H9 (cell line): ENCODE results near the gene ARHGAP26. TPM values are rescaled to one million over a fixed set of nuclear protein-coding genes. Genes with fewer than 3 reads are reported as not detected.

Source experiments
- DNase-seq: peaks from one replicate; pipeline ENCODE4 v3.0.0-alpha.2; 2017
- H2AFZ ChIP-seq: one replicate; pipeline ENCODE4 v1.6.1; 2013; ENCODE audit warnings: mild to moderate bottlenecking, low read length, control low read depth, moderate library complexity
- H2AK5ac ChIP-seq: 2 replicates; pipeline ENCODE4 v1.6.1; 2013; ENCODE audit warnings: low read length, control low read depth, mixed read lengths; ENCODE audit not compliant: insufficient read length
- H2BK120ac ChIP-seq: one replicate; pipeline ENCODE4 v1.6.1; 2013; ENCODE audit warnings: low read depth, mild to moderate bottlenecking, low read length, control low read depth, inconsistent platforms; ENCODE audit not compliant: poor library complexity, severe bottlenecking
- H2BK12ac ChIP-seq: 2 replicates; pipeline ENCODE4 v1.6.1; 2013; ENCODE audit warnings: low read length, control low read depth, mixed read lengths, low read depth; ENCODE audit not compliant: insufficient read length
- H2BK15ac ChIP-seq: 2 replicates; pipeline ENCODE4 v1.6.1; 2013; ENCODE audit warnings: low read depth, low read length, control low read depth
- H2BK20ac ChIP-seq: one replicate; pipeline ENCODE4 v1.6.1; 2013; ENCODE audit warnings: low read depth, mild to moderate bottlenecking, low read length, control low read depth, inconsistent platforms; ENCODE audit not compliant: poor library complexity, severe bottlenecking
- H2BK5ac ChIP-seq: 2 replicates; pipeline ENCODE4 v1.6.1; 2013; ENCODE audit warnings: low read length, control low read depth, mixed read lengths; ENCODE audit not compliant: insufficient read length
- H3K14ac ChIP-seq: 2 replicates; pipeline ENCODE4 v1.6.1; 2013; ENCODE audit warnings: low read length, control low read depth; ENCODE audit not compliant: insufficient read depth
- H3K18ac ChIP-seq: 2 replicates; pipeline ENCODE4 v1.6.1; 2013; ENCODE audit warnings: low read depth, mild to moderate bottlenecking, mixed read lengths, low read length, control low read depth; ENCODE audit not compliant: insufficient read length
- H3K23ac ChIP-seq: 2 replicates; pipeline ENCODE4 v1.6.1; 2013; ENCODE audit warnings: low read length, control low read depth, mixed read lengths, low read depth; ENCODE audit not compliant: insufficient read length
- H3K23me2 ChIP-seq: 2 replicates; pipeline ENCODE4 v1.6.1; 2013; ENCODE audit warnings: low read depth, mild to moderate bottlenecking, mixed read lengths, low read length, control low read depth; ENCODE audit not compliant: insufficient read length, poor library complexity, severe bottlenecking
- H3K27ac ChIP-seq: 2 replicates; pipeline ENCODE4 v1.5.1; 2013; ENCODE audit warnings: low read length, control low read depth, mixed read lengths, low read depth; ENCODE audit not compliant: insufficient read length
- H3K27me3 ChIP-seq: 2 replicates; pipeline ENCODE4 v1.6.1; 2013; ENCODE audit warnings: low read length, control low read depth, inconsistent platforms; ENCODE audit not compliant: insufficient read depth
- H3K4ac ChIP-seq: 2 replicates; pipeline ENCODE4 v1.6.1; 2013; ENCODE audit warnings: low read depth, mild to moderate bottlenecking, control low read depth, inconsistent platforms, low read length, moderate library complexity
- H3K4me1 ChIP-seq: 2 replicates; pipeline ENCODE4 v1.6.1; 2013; ENCODE audit warnings: low read length, control low read depth, inconsistent platforms; ENCODE audit not compliant: insufficient read depth
- H3K4me2 ChIP-seq: 2 replicates; pipeline ENCODE4 v1.6.1; 2013; ENCODE audit warnings: low read length, control low read depth, mixed read lengths; ENCODE audit not compliant: insufficient read length, insufficient read depth
- H3K56ac ChIP-seq: 2 replicates; pipeline ENCODE4 v1.6.1; 2013; ENCODE audit warnings: low read depth, mild to moderate bottlenecking, mixed read lengths, low read length, control low read depth; ENCODE audit not compliant: insufficient read length
- H3K79me1 ChIP-seq: 2 replicates; pipeline ENCODE4 v1.6.1; 2013; ENCODE audit warnings: low read depth, mild to moderate bottlenecking, moderate library complexity, low read length, control low read depth, inconsistent platforms; ENCODE audit not compliant: insufficient read depth, poor library complexity, severe bottlenecking
- H3K79me2 ChIP-seq: 2 replicates; pipeline ENCODE4 v1.6.1; 2013; ENCODE audit warnings: low read length, control low read depth, inconsistent platforms; ENCODE audit not compliant: insufficient read depth
- H3K9ac ChIP-seq: 2 replicates; pipeline ENCODE4 v1.6.1; 2013; ENCODE audit warnings: low read length, control low read depth, mixed read lengths; ENCODE audit not compliant: insufficient read length; ENCODE audit errors: extremely low read depth
- H3K9me3 ChIP-seq: one replicate; pipeline ENCODE4 v1.6.1; 2013; ENCODE audit warnings: low read depth, low read length, inconsistent platforms; ENCODE audit not compliant: control insufficient read depth
- H3T11ph ChIP-seq: one replicate; pipeline ENCODE4 v1.6.1; 2013; ENCODE audit warnings: mild to moderate bottlenecking, low read length, control low read depth, inconsistent platforms
- H4K20me1 ChIP-seq: one replicate; pipeline ENCODE4 v1.6.1; 2013; ENCODE audit not compliant: control insufficient read depth, insufficient read length, insufficient read depth
- H4K5ac ChIP-seq: 2 replicates; pipeline ENCODE4 v1.6.1; 2013; ENCODE audit warnings: low read depth, mild to moderate bottlenecking, mixed read lengths, low read length, control low read depth; ENCODE audit not compliant: insufficient read length
- H4K8ac ChIP-seq: replicated peaks from 2 replicates; pipeline ENCODE4 v1.6.1; 2013; ENCODE audit warnings: low read length, control low read depth, mixed read lengths, low read depth; ENCODE audit not compliant: insufficient read length
- H4K91ac ChIP-seq: 2 replicates; pipeline ENCODE4 v1.6.1; 2013; ENCODE audit warnings: low read depth, mild to moderate bottlenecking, moderate library complexity, mixed read lengths, low read length, control low read depth; ENCODE audit not compliant: insufficient read length
- H3K27ac Mint-ChIP-seq, 3 experiments: 2 replicates in 2 of 3; 3 replicates in 1 of 3; pipeline ENCODE4 v1.8.0; 2020 to 2021; ENCODE audit warnings: mixed read lengths in 3 of 3, mild to moderate bottlenecking in 1 of 3, moderate library complexity in 1 of 3
- H3K27me3 Mint-ChIP-seq: 2 replicates; pipeline ENCODE4 v1.8.0; 2021; ENCODE audit warnings: low read depth, mild to moderate bottlenecking, moderate library complexity, mixed read lengths
- H3K36me3 Mint-ChIP-seq, 3 experiments: 2 replicates in 2 of 3; 3 replicates in 1 of 3; pipeline ENCODE4 v1.8.0; 2020 to 2021; ENCODE audit warnings: low read depth in 3 of 3, mixed read lengths in 3 of 3; ENCODE audit not compliant: insufficient read depth in 1 of 3
- H3K4me1 Mint-ChIP-seq, 2 experiments: 2 replicates each; pipeline ENCODE4 v1.8.0; 2020; ENCODE audit warnings: mixed read lengths in 2 of 2
- H3K4me3 Mint-ChIP-seq, 2 experiments: 2 replicates in 1 of 2; 3 replicates in 1 of 2; pipeline ENCODE4 v1.8.0; 2020 to 2021; ENCODE audit warnings: mild to moderate bottlenecking in 2 of 2, mixed read lengths in 2 of 2, moderate library complexity in 1 of 2
- H3K9me3 Mint-ChIP-seq, 2 experiments: 2 replicates in 1 of 2; 3 replicates in 1 of 2; pipeline ENCODE4 v1.8.0; 2020; ENCODE audit warnings: mild to moderate bottlenecking in 2 of 2, mixed read lengths in 2 of 2, moderate library complexity in 1 of 2
- CTCF ChIP-seq: fragments of 200-600 bp; sonication (generic); conservative IDR thresholded peaks from 3 replicates; pipeline ENCODE4 v1.8.0; 2021; ENCODE audit warnings: antibody characterized with exemption, mild to moderate bottlenecking
- WGBS: extraction: QIAGEN DNeasy Blood & Tissue Kit; methylation state at CpG from one replicate; pipeline ENCODE4 v1.1.7; 2013; ENCODE audit warnings: missing lambda C conversion rate, low lambda C conversion rate, mixed read lengths; ENCODE audit not compliant: insufficient read length; ENCODE audit errors: extremely low coverage; 5-methylcytosine and 5-hydroxymethylcytosine counted together
- total RNA-seq: library from RNA; stranded (reverse); gene quantifications from 2 replicates; pipeline ENCODE4 v1.2.1, GENCODE V29; 2021

ARHGAP26 gene
- total RNA-seq, 1 experiment from 2014 or later: 13.8 TPM

DNA sequence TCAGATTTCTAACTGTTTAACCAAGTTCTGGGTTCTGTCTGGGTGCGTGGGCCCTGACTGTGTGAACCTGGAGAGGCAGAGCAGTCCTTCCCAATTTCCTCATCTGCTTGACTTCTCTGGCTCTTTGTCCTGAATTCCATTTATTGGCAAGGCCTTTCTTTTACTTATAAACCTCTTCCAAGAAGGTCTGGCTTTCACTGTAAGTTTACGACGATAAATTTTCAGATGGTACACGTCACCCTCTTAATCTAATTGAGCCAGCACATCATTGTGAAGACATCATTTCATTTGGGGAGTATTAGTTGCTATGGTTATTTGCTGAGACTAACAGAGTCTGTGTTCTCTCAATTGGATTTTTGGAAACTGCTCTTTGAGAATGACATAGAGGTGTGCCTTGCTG, 92.4 kb downstream of the ARHGAP26 start:
- no peak overlapping the region for H3K27ac Mint-ChIP-seq
- Histone ChIP-seq H3K4me2 (no peak overlapping the region), H4K20me1 (no peaks in the 10 kb centered on the region), H2BK12ac (no peak overlapping the region), H3K79me2 (peaks cover 2% of the 10 kb centered on the region; the same call in 1 of the 2 replicates), H3K56ac (no peak overlapping the region), H2AFZ (no peak overlapping the region), H3K4me1 (peaks cover 25% of the 10 kb centered on the region), H3K27ac (no peak overlapping the region), H3K23ac (no peak overlapping the region), H2BK5ac (no peak overlapping the region), H2BK120ac (no peak overlapping the region), H3K23me2 (no peaks in the 10 kb centered on the region), H4K91ac (no peak overlapping the region), H3K9ac (no peak overlapping the region), H3T11ph (no peak overlapping the region), H3K79me1 (no peaks in the 10 kb centered on the region), H2AK5ac (no peak overlapping the region), H4K8ac (no peak overlapping the region), H2BK15ac (no peak overlapping the region), H3K18ac (no peak overlapping the region), H3K27me3 (no peaks in the 10 kb centered on the region), H3K9me3 (no peaks in the 10 kb centered on the region), H3K4ac (no peak overlapping the region), H4K5ac (no peak overlapping the region), H2BK20ac (no peak overlapping the region), H3K14ac (no peak overlapping the region)
- WGBS: no CpG with 5 or more reads among the region's 4 CpGs
- H3K4me3 Mint-ChIP-seq: no peak overlapping the region
- no peaks in the 10 kb centered on the region for H3K9me3 Mint-ChIP-seq
- no peak for DNase-seq
- no peaks in the 10 kb centered on the region for H3K36me3 Mint-ChIP-seq
- peaks cover 59 to 61% of the 10 kb centered on the region in 2 experiments for H3K4me1 Mint-ChIP-seq
- no peak for TF ChIP-seq CTCF
- H3K27me3 Mint-ChIP-seq: no peaks in the 10 kb centered on the region
